OCI-LY7 (cell line): ENCODE measurements around the gene SMYD3.

Experiments
- CTCF ChIP-seq: fragments of 200-600 bp; sonication (generic); conservative IDR thresholded peaks from 2 replicates; pipeline ENCODE4 v1.5.1; 2014; ENCODE audit warnings: mild to moderate bottlenecking, antibody characterized with exemption, low read length, moderate library complexity, mixed read lengths
- EZH2phosphoT487 ChIP-seq: fragments of 200-600 bp; sonication (generic); IDR thresholded peaks from 2 replicates; pipeline ENCODE4 v1.6.1; 2018; ENCODE audit warnings: low read depth, borderline replicate concordance, mild to moderate bottlenecking, mixed run types, antibody characterized with exemption, low read length, moderate library complexity, mixed read lengths

- TF ChIP-seq CTCF: no peak
- no peak for TF ChIP-seq EZH2phosphoT487
These were observed 516.6 kb downstream of the SMYD3 start for GRCh38 chr1:245990315-245991022.
